BJ (cell line): ENCODE measurements around the gene HRH3. TPM values are rescaled to one million over a fixed set of nuclear protein-coding genes. Genes with fewer than 3 reads are reported as not detected.

ENCODE experiments used
- CTCF ChIA-PET: fragments of 350-600 bp; formaldehyde crosslinking; extraction: SDS; loops from one replicate; lab custom pipeline; 2021; ENCODE audit warnings: antibody characterized with exemption, inconsistent platforms; lab: Yijun Ruan, JAX
- POLR2A ChIA-PET: fragments of 300-600 bp; sonication (Branson Sonifier 250); formaldehyde crosslinking; extraction: SDS; loops from one replicate; lab custom pipeline; 2021; ENCODE audit warnings: antibody characterized with exemption; lab: Charles Lee
- DNase-seq: peaks from one replicate; pipeline ENCODE4 v3.0.0-alpha.2; 2011; ENCODE audit warnings: low read depth
- H3K27me3 ChIP-seq: 2 replicates; pipeline ENCODE4 v1.6.0; 2011; ENCODE audit warnings: low read length; ENCODE audit not compliant: control insufficient read depth, insufficient read depth
- H3K36me3 ChIP-seq: 2 replicates; pipeline ENCODE4 v1.5.1; 2011; ENCODE audit warnings: low read length; ENCODE audit not compliant: control insufficient read depth, insufficient read depth
- H3K4me3 ChIP-seq: 2 replicates; pipeline ENCODE4 v1.5.1; 2011; ENCODE audit warnings: low read depth, mild to moderate bottlenecking, control low read depth, low read length
- CTCF ChIP-seq: IDR thresholded peaks from 2 replicates; pipeline ENCODE4 v1.5.1; 2011; ENCODE audit warnings: low read depth, mild to moderate bottlenecking, control low read depth, inconsistent platforms, low read length, moderate library complexity; ENCODE audit not compliant: insufficient read depth
- polyA plus RNA-seq: library from polyadenylated mRNA; depleted of rRNA; stranded (reverse); fragments of >200 nt; gene quantifications from 2 replicates; pipeline ENCODE4 v1.2.3, GENCODE V29; 2011

The HRH3 gene
- polyA plus RNA-seq, 1 experiment = not detected

- Histone ChIP-seq H3K4me3 (no peak overlapping the region), H3K36me3 (peaks cover 3% of the 10 kb centered on the region)
- POLR2A ChIA-PET = no interaction called here
Measured at GRCh38 chr20:62244644-62245108, 24.6 kb upstream of the HRH3 start.

GRCh38 chr20:62243906-62244515 is 23.9 kb upstream of the HRH3 start:
- H3K4me3 ChIP-seq = no peak overlapping the region
- peaks cover 3% of the 10 kb centered on the region for H3K36me3 ChIP-seq
- TF ChIP-seq CTCF = no peak
- ChIA-PET CTCF (interaction anchor here (0.6 kb wide), 1 partner anchor 238 kb away, joined by 3 read pairs; no protein-coding TSS in a partner anchor), POLR2A (no interaction called here)
- DNase-seq = no peak
- no peaks in the 10 kb centered on the region for H3K27me3 ChIP-seq

More at GRCh38 chr20:62244644-62245108, 24.6 kb upstream of the HRH3 start:
- no peak for TF ChIP-seq CTCF
- DNase-seq = no peak
- CTCF ChIA-PET = no interaction called here
- H3K27me3 ChIP-seq = no peaks in the 10 kb centered on the region

GRCh38 chr20:62243106-62243505 is 23.0 kb upstream of the HRH3 start:
- Histone ChIP-seq H3K4me3 (no peak overlapping the region), H3K27me3 (no peaks in the 10 kb centered on the region), H3K36me3 (peaks cover 3% of the 10 kb centered on the region)
- DNase-seq = no peak
- ChIA-PET POLR2A (no interaction called here), CTCF (interaction anchor here (0.6 kb wide), 1 partner anchor 239 kb away, joined by 3 read pairs; no protein-coding TSS in a partner anchor)
- TF ChIP-seq CTCF = no peak

GRCh38 chr20:62242176-62242575 is 22.1 kb upstream of the HRH3 start:
- CTCF ChIA-PET = no interaction called here
- H3K4me3 ChIP-seq = no peak overlapping the region
- POLR2A ChIA-PET = no interaction called here
- no peak for TF ChIP-seq CTCF
- no peak for DNase-seq
- H3K36me3 ChIP-seq = peaks cover 3% of the 10 kb centered on the region
- no peaks in the 10 kb centered on the region for H3K27me3 ChIP-seq

- H3K4me3 ChIP-seq = no peak overlapping the region
- no peaks in the 10 kb centered on the region for H3K27me3 ChIP-seq
- H3K36me3 ChIP-seq = peaks cover 3% of the 10 kb centered on the region
- ChIA-PET POLR2A (no interaction called here), CTCF (no interaction called here)
- TF ChIP-seq CTCF = no peak
- no peak for DNase-seq
Measured at GRCh38 chr20:62241506-62241905, 21.4 kb upstream of the HRH3 start.
